NCI-H1105 (cell line): ENCODE data around the gene NAPB.

Source experiments
- DNase-seq: peaks from one replicate; lab custom pipeline; 2025; lab: John Stamatoyannopoulos, UW

Gene NAPB

GRCh38 chr20:23344336-23344735 lies 77.0 kb downstream of the NAPB start:
- no peak for DNase-seq

- DNase-seq = no peak
These were observed 77.7 kb downstream of the NAPB start for GRCh38 chr20:23343590-23343989.

GRCh38 chr20:23341073-23341472 lies 80.2 kb downstream of the NAPB start:
- no peak for DNase-seq

GRCh38 chr20:23340524-23340923 lies 80.8 kb downstream of the NAPB start:
- DNase-seq = peak; percentile 34

GRCh38 chr20:23339986-23340385 lies 81.3 kb downstream of the NAPB start:
- DNase-seq = no peak

GRCh38 chr20:23337312-23337711 lies 84.0 kb downstream of the NAPB start:
- no peak for DNase-seq

GRCh38 chr20:23336476-23336875 lies 84.8 kb downstream of the NAPB start:
- DNase-seq = no peak

GRCh38 chr20:23335521-23335920 lies 85.8 kb downstream of the NAPB start:
- no peak for DNase-seq

GRCh38 chr20:23334111-23334510 lies 87.2 kb downstream of the NAPB start:
- DNase-seq = no peak

GRCh38 chr20:23332467-23332866 lies 88.8 kb downstream of the NAPB start:
- no peak for DNase-seq

- DNase-seq = no peak
These were observed 89.6 kb downstream of the NAPB start for GRCh38 chr20:23331450-23332350.

- DNase-seq = no peak
These were observed 93.5 kb downstream of the NAPB start for GRCh38 chr20:23327617-23328333.

- no peak for DNase-seq
These were observed 94.5 kb downstream of the NAPB start for GRCh38 chr20:23326774-23327173.

GRCh38 chr20:23325107-23325506 lies 96.2 kb downstream of the NAPB start:
- no peak for DNase-seq
